Activated CD4-positive, alpha-beta T cell treated with anti-CD3 and anti-CD28 coated beads for 24 hours (primary cell): ENCODE data around the gene CHTF8.

Source experiments
- DNase-seq, 2 donors: peaks; one replicate each; pipeline ENCODE4 v3.0.0-alpha.2; 2020; ENCODE audit warnings: low read depth in 2 of 2

CHTF8 gene

GRCh38 chr16:69113216-69113615, 19.2 kb downstream of the CHTF8 start:
- no peak for DNase-seq

- peak; percentile 39 to 62 for DNase-seq
Observed at GRCh38 chr16:69112285-69113129, 19.9 kb downstream of the CHTF8 start.

- DNase-seq: no peak
Observed at GRCh38 chr16:69111876-69112230, 20.5 kb downstream of the CHTF8 start.

GRCh38 chr16:69111216-69111875, 21.0 kb downstream of the CHTF8 start:
- DNase-seq: no peak

GRCh38 chr16:69110406-69110805, 22.0 kb downstream of the CHTF8 start:
- DNase-seq: no peak

- DNase-seq: no peak
Observed at GRCh38 chr16:69109486-69110270, 22.7 kb downstream of the CHTF8 start.

- no peak for DNase-seq
Observed at GRCh38 chr16:69108905-69109252, 23.5 kb downstream of the CHTF8 start.

- no peak for DNase-seq
Observed at GRCh38 chr16:69108064-69108904, 24.1 kb downstream of the CHTF8 start.

- DNase-seq: no peak
Observed at GRCh38 chr16:69107316-69107962, 24.9 kb downstream of the CHTF8 start.

GRCh38 chr16:69106491-69107315, 25.7 kb downstream of the CHTF8 start:
- no peak for DNase-seq

GRCh38 chr16:69105501-69106361, 26.7 kb downstream of the CHTF8 start, which contains the start of gene HAS3:
HAS3 (plus strand) TSS chr16:69105653; CDS start chr16:69109396, 3,743 bp downstream.
- no peak for DNase-seq

- DNase-seq: no peak
Observed at GRCh38 chr16:69100071-69100691, 32.2 kb downstream of the CHTF8 start.

- no peak for DNase-seq
Observed at GRCh38 chr16:69095193-69095592, 37.2 kb downstream of the CHTF8 start.

GRCh38 chr16:69094501-69094900, 37.9 kb downstream of the CHTF8 start:
- DNase-seq: no peak

- DNase-seq: no peak
Observed at GRCh38 chr16:69093974-69094373, 38.4 kb downstream of the CHTF8 start.

- no peak for DNase-seq
Observed at GRCh38 chr16:69089091-69089910, 43.1 kb downstream of the CHTF8 start.

- DNase-seq: no peak
Observed at GRCh38 chr16:69088684-69089083, 43.7 kb downstream of the CHTF8 start.

- no peak for DNase-seq
Observed at GRCh38 chr16:69087161-69087581, 45.2 kb downstream of the CHTF8 start.
